HG03060 (cell line): Measurements from ENCODE around the gene S1PR5.

Experiments
- ATAC-seq: cut with Tn5 transposase; IDR thresholded peaks from one replicate; pipeline ENCODE4 v1.9.1; 2021; ENCODE audit warnings: low read depth, moderate number of reproducible peaks; ENCODE audit not compliant: unreplicated experiment

The S1PR5 gene

GRCh38 chr19:10474962-10475451 lies 42.2 kb downstream of the S1PR5 start:
- no peak for ATAC-seq

- ATAC-seq, result no peak
Measured at GRCh38 chr19:10473192-10473591, 44.1 kb downstream of the S1PR5 start.

GRCh38 chr19:10471909-10472308 lies 45.3 kb downstream of the S1PR5 start:
- ATAC-seq, result no peak

GRCh38 chr19:10468133-10468532 lies 49.1 kb downstream of the S1PR5 start:
- no peak for ATAC-seq

GRCh38 chr19:10467104-10467706 lies 50.0 kb downstream of the S1PR5 start:
- no peak for ATAC-seq

- ATAC-seq, result no peak
Measured at GRCh38 chr19:10464456-10464855, 52.8 kb downstream of the S1PR5 start.
